AG04450 (cell line): Measurements from ENCODE around the gene RAB5B. TPM values are rescaled to one million over a fixed set of nuclear protein-coding genes. Genes with fewer than 3 reads are reported as not detected.
"Not testable (repeated sequence)": the region's sequence is repeated elsewhere in the genome, so short reads cannot be mapped to it uniquely, and the experiment has no call there.

ENCODE experiments used
- CTCF ChIA-PET: fragments of 300-600, 350-600 bp; formaldehyde crosslinking; extraction: SDS; loops from one replicate; lab custom pipeline; 2022; ENCODE audit warnings: antibody characterized with exemption, inconsistent platforms; lab: Charles Lee
- POLR2A ChIA-PET: fragments of 350-600 bp; formaldehyde crosslinking; extraction: SDS; loops from one replicate; lab custom pipeline; 2021; ENCODE audit warnings: antibody characterized with exemption, inconsistent platforms; lab: Yijun Ruan, JAX
- DNase-seq: peaks from one replicate; pipeline ENCODE4 v3.0.0-alpha.2; 2011; ENCODE audit warnings: low read depth, low spot score
- H3K27ac ChIP-seq: one replicate; pipeline ENCODE4 v1.5.1; 2012; ENCODE audit warnings: low read depth, low read length, control low read depth
- H3K27me3 ChIP-seq: one replicate; pipeline ENCODE4 v1.6.0; 2012; ENCODE audit warnings: low read length; ENCODE audit not compliant: control insufficient read depth, insufficient read depth
- H3K4me3 ChIP-seq: 2 replicates; pipeline ENCODE4 v1.5.1; 2011; ENCODE audit warnings: mild to moderate bottlenecking, low read depth, low read length, control low read depth
- H3K9me3 ChIP-seq: 2 replicates; pipeline ENCODE4 v1.5.1; 2012; ENCODE audit warnings: low read length; ENCODE audit not compliant: control insufficient read depth, insufficient read depth
- polyA plus RNA-seq: library from polyadenylated mRNA; depleted of rRNA; stranded (reverse); fragments of >200 nt; gene quantifications from 2 replicates; pipeline ENCODE4 v1.2.3, GENCODE V29; 2011
- TF ChIP-seq, protein P1 (sequence below): IDR thresholded peaks from 2 replicates; pipeline ENCODE4 v1.5.1; 2011; ENCODE audit warnings: low read depth, low read length, control low read depth, inconsistent platforms

The RAB5B gene
- polyA plus RNA-seq, 1 experiment: 157 TPM

DNA sequence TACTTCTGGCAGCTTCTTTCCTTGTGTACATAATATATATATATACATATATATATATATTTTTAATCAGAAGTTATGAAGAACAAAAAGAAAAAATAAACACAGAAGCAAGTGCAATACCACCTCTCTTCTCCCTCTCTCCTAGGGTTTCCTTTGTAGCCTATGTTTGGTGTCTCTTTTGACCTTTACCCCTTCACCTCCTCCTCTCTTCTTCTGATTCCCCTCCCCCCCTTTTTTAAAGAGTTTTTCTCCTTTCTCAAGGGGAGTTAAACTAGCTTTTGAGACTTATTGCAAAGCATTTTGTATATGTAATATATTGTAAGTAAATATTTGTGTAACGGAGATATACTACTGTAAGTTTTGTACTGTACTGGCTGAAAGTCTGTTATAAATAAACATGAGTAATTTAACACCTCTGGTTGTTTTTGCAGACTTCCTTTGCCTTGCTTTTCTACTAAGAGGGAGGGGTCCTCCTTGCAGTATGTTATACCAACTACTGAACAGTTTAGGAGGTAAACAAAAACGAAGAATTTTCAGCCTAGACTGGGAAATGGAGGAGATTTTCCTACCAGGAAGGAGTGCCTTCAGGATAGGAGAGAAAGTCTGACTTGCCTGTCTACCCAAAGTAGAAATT, 64.3 kb downstream of the RAB5B start:
- POLR2A ChIA-PET: no interaction called here
- DNase-seq: no peak
- TF ChIP-seq, protein P1, sequence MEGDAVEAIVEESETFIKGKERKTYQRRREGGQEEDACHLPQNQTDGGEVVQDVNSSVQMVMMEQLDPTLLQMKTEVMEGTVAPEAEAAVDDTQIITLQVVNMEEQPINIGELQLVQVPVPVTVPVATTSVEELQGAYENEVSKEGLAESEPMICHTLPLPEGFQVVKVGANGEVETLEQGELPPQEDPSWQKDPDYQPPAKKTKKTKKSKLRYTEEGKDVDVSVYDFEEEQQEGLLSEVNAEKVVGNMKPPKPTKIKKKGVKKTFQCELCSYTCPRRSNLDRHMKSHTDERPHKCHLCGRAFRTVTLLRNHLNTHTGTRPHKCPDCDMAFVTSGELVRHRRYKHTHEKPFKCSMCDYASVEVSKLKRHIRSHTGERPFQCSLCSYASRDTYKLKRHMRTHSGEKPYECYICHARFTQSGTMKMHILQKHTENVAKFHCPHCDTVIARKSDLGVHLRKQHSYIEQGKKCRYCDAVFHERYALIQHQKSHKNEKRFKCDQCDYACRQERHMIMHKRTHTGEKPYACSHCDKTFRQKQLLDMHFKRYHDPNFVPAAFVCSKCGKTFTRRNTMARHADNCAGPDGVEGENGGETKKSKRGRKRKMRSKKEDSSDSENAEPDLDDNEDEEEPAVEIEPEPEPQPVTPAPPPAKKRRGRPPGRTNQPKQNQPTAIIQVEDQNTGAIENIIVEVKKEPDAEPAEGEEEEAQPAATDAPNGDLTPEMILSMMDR: no peak
- Histone ChIP-seq H3K27me3 (no peaks in the 10 kb centered on the region), H3K4me3 (no peak overlapping the region), H3K27ac (no peak overlapping the region), H3K9me3 (no peaks in the 10 kb centered on the region)
- CTCF ChIA-PET: interaction anchor here (1.0 to 5.0 kb wide), 3 partner anchors 9 to 300 kb away, joined by 4 to 28 read pairs (median 16); partner anchors contain the start of gene SUOX

DNA sequence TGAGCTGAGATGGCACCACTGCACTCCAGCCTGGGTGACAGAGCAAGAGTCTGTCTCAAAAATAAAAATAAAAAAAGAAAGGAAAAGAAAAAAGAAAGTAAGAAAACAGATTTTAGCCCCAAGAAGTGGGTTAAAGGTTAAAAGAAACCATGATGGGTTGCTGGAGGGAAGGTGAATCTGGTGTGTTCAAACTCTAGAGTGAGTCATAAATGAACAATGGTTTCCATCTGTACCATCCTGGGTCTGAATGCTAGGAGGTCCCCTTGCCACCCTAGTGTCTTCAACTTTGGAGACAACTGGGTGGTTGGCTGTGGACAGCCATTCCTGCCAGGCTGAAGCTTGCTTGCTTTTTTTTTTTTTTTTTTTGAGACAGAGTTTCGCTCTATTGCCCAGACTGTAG, 66.3 kb downstream of the RAB5B start:
- Histone ChIP-seq H3K4me3 (no peak overlapping the region), H3K27me3 (no peaks in the 10 kb centered on the region), H3K9me3 (no peaks in the 10 kb centered on the region), H3K27ac (no peak overlapping the region)
- ChIA-PET CTCF (interaction anchor here (0.7 to 5.0 kb wide), 6 partner anchors 11 to 302 kb away, joined by 3 to 28 read pairs (median 5); partner anchors contain the start of gene RAB5B), POLR2A (interaction anchor here (0.7 to 0.9 kb wide), 3 partner anchors 9 to 64 kb away, joined by 3 to 6 read pairs (median 4); partner anchors contain the start of gene PA2G4)
- DNase-seq: no peak
- TF ChIP-seq, protein P1: no peak

DNA sequence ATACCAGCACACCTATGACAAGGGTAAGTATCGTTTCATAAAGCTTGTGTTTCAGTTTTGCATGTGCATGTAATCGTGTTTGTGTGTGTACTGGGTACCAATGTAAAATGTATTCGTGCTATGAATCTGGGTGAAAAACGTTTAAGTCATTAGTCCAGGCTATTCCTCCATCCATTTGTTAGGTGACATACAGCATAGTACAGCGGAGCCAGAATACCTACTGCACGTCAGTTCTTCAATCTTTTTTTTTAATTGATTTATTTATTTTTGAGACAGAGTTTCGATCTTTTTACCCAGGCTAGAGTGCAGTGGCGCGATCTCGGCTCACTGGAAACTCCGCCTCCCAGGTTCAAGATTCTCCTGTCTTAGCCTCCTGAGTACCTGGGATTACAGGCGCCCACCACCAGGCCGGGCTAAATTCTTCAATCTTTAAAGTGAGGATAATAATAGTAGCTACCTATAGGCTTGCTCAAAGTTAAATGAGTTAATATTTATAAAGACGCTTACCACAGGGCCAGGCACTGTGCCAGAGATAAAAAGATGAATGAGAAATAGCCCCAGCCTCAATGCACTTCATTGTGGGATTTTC, 67.2 kb downstream of the RAB5B start:
- no peaks in the 10 kb centered on the region for H3K27me3 ChIP-seq
- POLR2A ChIA-PET: interaction anchor here (0.9 to 1.1 kb wide), 2 partner anchors 16 to 63 kb away, joined by 3 to 4 read pairs; partner anchors contain the start of gene PA2G4
- H3K9me3 ChIP-seq: no peaks in the 10 kb centered on the region
- CTCF ChIA-PET: interaction anchor here (0.6 to 5.0 kb wide), 9 partner anchors 12 to 303 kb away, joined by 3 to 28 read pairs (median 4); partner anchors contain the start of gene RAB5B
- TF ChIP-seq, protein P1: no peak
- H3K4me3 ChIP-seq: peak overlapping the region; percentile 92
- peak overlapping the region; percentile 61 for H3K27ac ChIP-seq
- DNase-seq: no peak

DNA sequence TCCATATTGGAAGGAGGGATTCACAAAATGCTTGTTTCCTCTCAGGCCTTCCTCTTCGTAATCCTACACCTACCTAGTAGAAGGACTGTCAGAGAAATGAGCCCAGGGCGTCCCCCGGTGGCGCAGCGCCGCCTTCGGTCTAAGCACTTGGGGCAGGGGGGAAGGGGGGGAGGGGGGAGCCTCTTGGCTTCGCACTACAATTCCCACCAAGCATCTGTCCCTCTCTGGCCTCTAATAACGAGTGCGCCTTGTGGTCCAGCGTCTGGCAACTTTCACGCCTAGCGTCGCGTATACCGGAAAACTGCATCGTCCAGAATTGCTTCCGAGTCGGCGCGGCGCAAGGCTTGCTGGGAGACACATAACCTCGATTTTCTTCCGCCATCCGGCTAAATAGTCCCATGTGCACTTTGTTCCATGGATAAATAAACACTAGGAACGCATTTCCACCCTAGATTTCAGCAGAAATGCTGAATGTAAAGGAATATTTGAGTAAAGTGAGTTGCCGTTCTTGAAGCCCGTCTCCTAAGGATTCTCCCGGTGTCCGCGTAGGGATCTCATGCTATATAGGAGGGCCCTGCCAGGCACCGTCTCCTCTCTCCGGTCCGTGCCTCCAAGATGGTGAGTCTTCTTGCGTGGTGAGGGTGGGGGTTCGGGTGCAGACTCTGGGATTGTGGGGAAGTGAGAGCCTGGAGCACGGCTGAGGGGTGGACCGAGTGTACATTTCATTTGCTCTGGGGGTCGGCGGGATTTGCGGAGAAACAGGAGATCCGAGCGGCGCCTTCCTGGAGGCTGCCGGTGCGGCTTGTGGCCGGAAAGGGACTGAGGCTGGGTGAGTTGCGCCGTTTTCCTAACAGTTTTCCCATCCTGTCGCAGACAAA, 67.9 kb downstream of the RAB5B start, which contains the start of gene RPS26:
Gene RPS26, plus strand, starts transcription at position 367 of the 878 bp plus-strand sequence. Its CDS starts 249 bp downstream, at position 616.
- DNase-seq: peak; percentile 99
- ChIA-PET CTCF (interaction anchor here (0.6 to 5.0 kb wide), 3 partner anchors 12 to 148 kb away, joined by 4 to 28 read pairs (median 20); no protein-coding TSS in a partner anchor), POLR2A (interaction anchor here (1.1 kb wide), 1 partner anchor 63 kb away, joined by 4 read pairs; the partner anchor contains the start of gene PA2G4)
- peak within 1 kb of the TSS; percentile 92 for H3K27ac ChIP-seq
- TF ChIP-seq, protein P1: peak; percentile 46
- H3K27me3 ChIP-seq: no peaks in the 10 kb centered on the region
- H3K4me3 ChIP-seq: peak within 1 kb of the TSS; percentile 92
- H3K9me3 ChIP-seq: no peaks in the 10 kb centered on the region

DNA sequence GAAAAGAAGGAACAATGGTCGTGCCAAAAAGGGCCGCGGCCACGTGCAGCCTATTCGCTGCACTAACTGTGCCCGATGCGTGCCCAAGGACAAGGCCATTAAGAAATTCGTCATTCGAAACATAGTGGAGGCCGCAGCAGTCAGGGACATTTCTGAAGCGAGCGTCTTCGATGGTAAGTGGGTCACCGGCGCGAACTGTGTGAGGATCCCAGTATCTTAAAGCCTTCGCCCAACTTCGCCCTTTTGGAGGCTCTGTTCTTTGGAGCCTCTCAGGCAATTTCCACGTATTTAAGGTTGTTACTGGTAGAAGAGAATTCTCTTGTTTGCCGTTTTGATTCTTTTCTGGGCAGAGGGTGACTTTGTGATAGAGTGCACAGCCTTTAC, 68.5 kb downstream of the RAB5B start:
- DNase-seq, POLR2A ChIA-PET, CTCF ChIA-PET, H3K27me3 ChIP-seq, H3K27ac ChIP-seq, H3K9me3 ChIP-seq: not testable (repeated sequence)
- H3K4me3 ChIP-seq: peak overlapping the region; percentile 92
